ENCODE results near the gene ATRAID.

- TF ChIP-seq CTCF (IDR thresholded peaks at IDR 0.05), result no peak
- no peak for TF ChIP-seq POLR2A (IDR thresholded peaks at IDR 0.05)
Measured at GRCh38 chr2:27231921-27232320, 20.1 kb downstream of the ATRAID start.
